Muscle of arm (tissue), 12 donors: ENCODE measurements around the gene ABHD3. TPM values are rescaled to one million over a fixed set of nuclear protein-coding genes. Genes with fewer than 3 reads are reported as not detected.
"Not testable (repeated sequence)": the region's sequence is repeated elsewhere in the genome, so short reads cannot be mapped to it uniquely, and the experiment has no call there.

Source experiments
- DNase-seq: peaks from one replicate; pipeline ENCODE4 v3.0.0-alpha.2; 2013
- polyA plus RNA-seq, 12 donors: library from polyadenylated mRNA; unstranded; fragments of 120-200 nt; gene quantifications; one replicate each; pipeline ENCODE4 v1.2.1, GENCODE V29; 2013; ENCODE audit not compliant: insufficient read length in 12 of 12

Gene ABHD3
- polyA plus RNA-seq, 12 donors: 7.8 to 25.2 (median 13.7) TPM; not detected in 1

DNA sequence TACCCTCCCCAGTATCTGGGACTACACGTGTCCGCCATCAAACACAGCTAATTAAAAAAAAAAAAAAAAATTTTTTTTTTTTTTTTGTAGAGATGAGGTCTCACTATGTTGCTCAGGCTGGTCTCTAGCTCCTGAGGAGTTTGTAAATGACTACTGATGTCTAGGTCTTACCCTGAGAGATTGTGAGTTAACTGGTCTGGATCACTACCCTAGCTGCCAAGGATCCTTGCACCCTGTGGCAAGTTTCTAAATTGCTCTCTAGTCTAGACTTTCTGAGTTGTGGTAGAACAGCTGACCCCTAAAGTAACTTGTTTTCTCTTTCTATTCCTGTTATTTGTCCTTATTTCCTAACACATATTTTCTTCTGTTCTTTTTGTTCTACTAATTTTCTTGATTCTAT lies 44.5 kb downstream of the ABHD3 start:
- no peak for DNase-seq

DNA sequence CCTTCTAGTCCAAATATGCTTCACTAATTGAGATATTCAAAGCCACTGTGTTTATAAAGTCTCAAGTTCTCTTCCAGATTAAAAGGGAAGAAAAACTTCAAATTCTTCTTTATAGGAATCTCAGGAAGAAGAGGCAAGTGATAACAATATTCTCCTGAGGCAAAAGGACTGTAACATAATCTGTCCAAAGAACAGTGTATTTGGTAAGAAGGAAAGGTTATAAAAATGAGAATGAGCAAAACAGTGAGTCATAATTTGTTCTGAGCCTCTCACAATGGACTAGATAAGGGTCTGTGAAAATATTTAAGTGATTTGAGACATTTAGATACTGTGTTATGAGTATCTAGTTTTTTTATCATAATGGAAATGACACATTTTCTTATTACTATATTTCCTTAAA lies 48.2 kb downstream of the ABHD3 start:
- no peak for DNase-seq

DNA sequence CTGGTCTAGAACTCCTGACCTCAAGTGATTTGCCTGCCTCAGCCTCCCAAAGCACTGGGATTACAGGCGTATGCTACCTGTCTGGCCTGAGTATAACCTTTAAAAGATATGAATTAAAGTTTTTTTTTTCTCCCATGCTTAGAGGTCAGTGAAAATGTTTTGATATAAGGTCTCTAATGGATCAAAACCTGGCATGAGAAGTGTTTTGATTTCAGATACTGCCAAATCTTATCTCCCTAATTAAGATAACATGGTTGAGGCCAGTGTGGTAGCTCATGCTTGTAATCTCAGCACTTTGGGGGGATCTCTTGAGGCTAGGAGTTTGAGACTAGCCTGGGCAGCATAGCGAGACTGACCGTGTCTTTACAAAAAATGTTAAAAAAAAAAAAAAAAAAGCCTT lies 51.2 kb downstream of the ABHD3 start:
- no peak for DNase-seq

GRCh38 chr18:21652073-21652472 lies 52.5 kb downstream of the ABHD3 start:
- DNase-seq: no peak

DNA sequence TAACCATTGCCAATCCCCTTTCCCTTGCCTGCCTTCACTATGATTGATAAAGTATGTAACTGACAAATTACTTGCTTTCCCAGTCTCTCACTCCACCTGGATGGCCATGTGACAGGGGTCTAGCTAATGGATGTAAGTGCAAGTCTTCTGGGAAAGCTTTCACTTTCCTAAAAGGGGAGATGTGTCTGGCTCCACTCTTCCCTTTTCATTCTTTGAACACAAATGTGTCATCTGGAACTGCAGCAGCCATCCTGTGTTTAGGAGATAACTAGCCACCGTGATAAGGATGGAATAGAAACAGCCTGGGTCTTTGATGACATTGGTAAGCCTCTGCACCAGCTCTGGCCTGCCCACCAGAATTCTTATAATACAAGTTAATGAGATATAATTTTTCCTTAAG lies 54.3 kb downstream of the ABHD3 start:
- no peak for DNase-seq

DNA sequence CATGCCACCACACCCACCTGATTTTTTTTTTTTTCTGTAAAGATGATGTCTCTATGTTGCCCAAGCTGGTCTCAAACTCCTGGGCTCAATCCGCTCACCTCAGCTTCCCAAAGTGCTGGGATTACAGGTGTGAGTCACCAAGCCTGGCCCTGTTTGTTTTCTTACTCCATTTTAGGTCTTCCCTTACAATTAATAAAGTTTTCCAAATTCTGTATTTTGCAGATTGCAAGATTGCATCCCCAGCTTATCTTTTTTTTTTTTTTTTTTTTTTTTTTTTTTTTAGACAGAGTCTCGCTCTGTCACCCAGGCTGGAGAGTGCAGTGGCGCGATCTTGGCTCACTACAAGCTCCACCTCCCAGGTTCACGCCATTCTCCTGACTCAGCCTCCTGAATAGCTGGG lies 64.2 kb downstream of the ABHD3 start:
- DNase-seq: not testable (repeated sequence)

GRCh38 chr18:21638822-21639221 lies 65.8 kb downstream of the ABHD3 start:
- DNase-seq: no peak

DNA sequence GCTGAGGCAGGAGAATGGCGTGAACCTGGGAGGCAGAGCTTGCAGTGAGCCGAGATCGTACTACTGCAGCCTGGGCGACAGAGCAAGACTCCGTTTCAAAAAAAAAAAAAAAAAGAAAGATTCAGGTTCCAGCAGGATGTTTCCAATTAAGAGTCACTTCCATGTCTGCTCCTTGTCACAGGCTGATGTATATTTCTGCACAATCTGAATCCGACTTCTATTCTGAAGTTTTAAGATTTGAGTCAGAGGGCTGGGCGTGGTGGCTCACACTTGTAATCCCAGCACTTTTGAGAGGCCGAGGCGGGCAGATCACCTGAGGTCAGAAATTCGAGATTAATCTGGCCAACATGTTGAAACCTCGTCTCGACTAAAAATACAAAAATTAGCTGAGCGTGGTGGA lies 67.8 kb downstream of the ABHD3 start:
- DNase-seq: no peak

DNA sequence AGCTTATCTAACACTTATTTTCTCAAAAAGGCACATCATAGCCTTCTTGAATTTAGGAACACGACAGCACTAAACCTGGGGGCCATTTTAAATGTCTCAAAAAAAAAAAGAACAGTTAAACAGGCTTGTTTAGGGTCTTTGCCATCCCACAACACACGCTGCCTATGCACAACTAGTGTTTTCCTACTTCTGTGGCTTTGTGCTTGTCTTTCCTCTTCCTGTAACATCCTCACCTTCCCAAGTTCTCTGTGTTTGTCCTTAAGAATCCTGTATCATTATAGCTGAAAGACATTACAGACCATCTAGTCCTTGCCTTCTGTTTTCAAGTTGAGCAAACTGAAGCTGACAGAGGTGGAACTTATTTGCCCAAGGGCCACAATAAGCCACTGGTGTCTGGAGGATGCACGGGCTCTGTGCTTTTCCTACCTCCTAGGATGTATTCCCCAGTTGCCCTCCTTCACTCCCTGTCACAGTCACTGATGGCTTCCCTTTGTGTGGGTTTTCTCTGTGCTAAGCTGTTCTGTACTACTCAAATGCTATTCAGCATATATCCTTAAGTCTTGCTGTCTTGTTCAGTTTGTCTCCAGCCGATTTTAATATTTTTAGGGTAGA lies 69.9 kb downstream of the ABHD3 start:
- no peak for DNase-seq

DNA sequence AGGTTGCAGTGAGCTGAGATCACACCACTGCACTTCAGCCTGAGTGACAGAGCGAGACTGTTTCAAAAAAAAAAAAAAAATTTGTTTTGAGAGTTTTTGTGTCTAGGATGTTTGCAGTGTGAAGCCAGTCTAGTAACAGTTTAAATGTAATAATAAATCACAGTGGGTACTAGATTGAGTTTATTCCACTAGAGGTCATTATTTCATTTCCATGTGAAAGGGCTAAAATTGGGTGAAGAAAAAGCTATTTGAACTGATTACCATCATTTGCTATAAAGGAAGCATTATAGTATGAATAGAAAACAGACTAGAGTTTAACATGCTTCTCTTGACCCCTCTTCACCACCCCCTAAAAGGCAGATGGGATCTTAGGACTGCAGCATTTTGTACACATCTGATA lies 72.2 kb downstream of the ABHD3 start:
- no peak for DNase-seq

DNA sequence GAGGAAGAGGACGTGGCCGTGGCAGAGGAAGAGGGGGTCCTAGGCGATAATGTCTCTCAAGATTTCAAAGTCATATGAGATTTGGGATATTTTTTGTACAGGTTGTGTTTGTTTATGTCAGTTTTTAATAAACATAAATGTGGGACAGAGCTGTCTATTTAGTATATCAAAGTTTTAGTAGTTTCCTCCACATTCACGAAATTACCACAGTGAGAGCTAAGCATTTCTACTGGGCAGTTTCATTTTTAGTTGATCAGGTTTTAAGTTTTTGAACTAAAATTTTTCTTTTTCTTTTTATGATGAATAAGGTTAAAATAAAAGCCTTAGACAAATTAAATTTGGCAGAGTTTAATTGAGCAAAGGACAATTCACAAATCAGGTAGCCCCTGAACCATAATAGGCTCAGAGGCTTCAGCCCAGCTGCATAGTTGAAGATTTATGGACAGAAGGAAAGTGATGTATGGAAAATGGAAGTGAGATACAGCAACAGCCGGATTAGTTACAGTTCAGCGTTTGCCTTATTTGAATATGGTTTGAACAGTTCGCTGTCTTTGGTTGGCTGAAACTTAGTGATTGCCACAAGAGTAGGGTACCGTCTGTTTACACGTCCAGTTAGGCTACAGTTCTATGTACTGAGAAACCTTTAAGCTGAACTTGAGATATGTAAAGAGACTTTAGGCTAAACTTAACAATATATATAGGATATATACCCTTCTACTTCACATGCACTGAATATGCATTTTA lies 75.3 kb downstream of the ABHD3 start:
- no peak for DNase-seq

DNA sequence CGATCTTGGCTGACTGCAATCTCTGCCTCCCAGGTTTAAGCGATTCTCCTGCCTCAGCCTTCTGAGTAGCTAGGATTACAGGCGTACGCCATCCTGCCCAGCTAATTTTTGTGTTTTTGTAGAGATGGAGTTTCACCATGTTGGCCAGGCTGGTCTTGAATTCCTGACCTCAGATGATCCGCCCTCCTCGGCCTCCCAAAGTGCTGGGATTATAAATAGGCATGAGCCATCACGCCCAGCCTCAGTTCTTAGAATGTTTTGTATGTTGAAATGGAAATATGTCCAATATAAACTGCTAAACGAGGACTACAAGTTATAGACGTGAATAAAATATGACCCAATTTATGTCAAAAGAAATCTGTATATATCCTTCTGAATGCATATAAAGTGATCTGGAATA lies 82.9 kb downstream of the ABHD3 start:
- not testable (repeated sequence) for DNase-seq

- peak; percentile 94 for DNase-seq
Measured at GRCh38 chr18:21612125-21613039, 92.2 kb downstream of the ABHD3 start, which contains the start of gene SNRPD1. TSS of gene SNRPD1 (plus strand) at chr18:21612314. CDS start at chr18:21612430, 116 bp downstream.

DNA sequence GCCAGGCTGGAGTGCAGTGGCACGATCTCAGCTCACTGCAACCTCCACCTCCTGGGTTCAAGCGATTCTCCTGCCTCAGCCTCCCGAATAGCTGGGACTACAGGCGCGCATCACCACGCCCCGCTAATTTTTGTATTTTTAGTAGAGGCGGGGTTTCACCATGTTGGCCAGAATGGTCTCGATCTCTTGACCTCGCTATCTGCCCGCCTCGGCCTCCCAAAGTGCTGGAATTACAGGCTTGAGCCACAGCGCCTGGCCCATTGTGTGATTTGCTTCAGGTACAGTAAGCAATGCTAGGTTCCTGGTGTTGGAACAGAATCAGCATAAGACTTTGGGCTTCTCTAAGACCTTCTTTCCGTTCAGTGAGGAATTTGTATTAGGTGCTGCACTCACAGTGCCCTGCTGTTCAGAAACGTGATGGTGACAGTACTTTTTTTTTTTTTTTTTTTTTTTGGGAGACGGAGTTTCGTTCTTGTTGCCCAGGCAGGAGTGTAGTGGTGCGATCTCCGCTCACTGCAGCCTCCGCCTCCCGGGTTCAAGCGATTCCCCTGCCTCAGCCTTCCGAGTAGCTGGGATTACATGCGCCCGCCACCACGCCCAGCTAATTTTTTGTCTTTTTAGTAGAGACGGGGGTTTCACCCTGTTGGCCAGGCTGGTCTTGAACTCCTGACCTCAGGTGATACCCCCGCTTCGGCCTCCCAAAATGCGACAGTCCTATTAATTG lies 93.0 kb downstream of the ABHD3 start:
- DNase-seq: not testable (repeated sequence)

- no peak for DNase-seq
Measured at GRCh38 chr18:21605213-21605612, 99.4 kb downstream of the ABHD3 start.

DNA sequence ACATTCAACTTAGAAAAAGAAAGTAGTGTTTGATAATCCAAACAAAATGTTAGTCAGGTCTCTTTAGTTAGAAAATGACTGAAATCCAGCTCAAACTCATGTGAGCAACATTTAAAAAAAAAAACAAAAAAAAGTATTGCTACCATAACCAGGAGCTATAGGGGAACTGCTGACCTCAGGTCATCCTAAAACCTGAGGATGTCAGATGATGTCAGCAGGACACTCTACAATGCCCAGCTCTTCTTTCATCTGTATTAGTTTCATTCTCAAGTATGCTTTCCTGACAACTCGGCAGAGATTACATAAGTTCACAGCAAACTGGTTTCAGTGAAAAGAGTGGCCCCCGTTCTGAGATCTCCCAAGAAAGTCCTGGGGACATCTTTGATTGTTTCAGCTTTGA lies 99.9 kb downstream of the ABHD3 start:
- no peak for DNase-seq

GRCh38 chr18:21602299-21602587 lies 102.3 kb downstream of the ABHD3 start:
- no peak for DNase-seq

Other genes starting within 250 kb of the ABHD3 start
- gene ESCO1, start 104.1 kb downstream of the ABHD3 start, polyA plus RNA-seq: 10 to 100 TPM in 11 of 12 donors, not detected in 1; 18.4 to 27.3 (median 23.2) TPM
- 100 to 1,000 TPM in 7 of 12 donors, 10 to 100 TPM in 4, not detected in 1; 42.5 to 137 (median 107) TPM for gene SNRPD1, start 92.5 kb downstream of the ABHD3 start, polyA plus RNA-seq
- gene MIB1, start 36.0 kb upstream of the ABHD3 start, polyA plus RNA-seq: 10 to 100 TPM in 11 of 12 donors, not detected in 1; 30.1 to 60.6 (median 44.3) TPM